ACC112 (cell line): ENCODE measurements around the gene ZSWIM5.
"Not testable (repeated sequence)": the region's sequence is repeated elsewhere in the genome, so short reads cannot be mapped to it uniquely, and the experiment has no call there.

ENCODE experiments used
- H2AFZ ChIP-seq: fragments of 200-600 bp; sonication (generic); one replicate; pipeline ENCODE4 v1.6.0; 2017; ENCODE audit warnings: antibody characterized with exemption, low read length; ENCODE audit not compliant: unreplicated experiment
- H3K27ac ChIP-seq: fragments of 200-600 bp; sonication (generic); 2 replicates; pipeline ENCODE4 v1.5.1; 2014; ENCODE audit warnings: low read depth, mild to moderate bottlenecking, antibody characterized with exemption, low read length, moderate library complexity
- H3K27me3 ChIP-seq: fragments of 200-600 bp; sonication (generic); 2 replicates; pipeline ENCODE4 v1.6.1; 2014; ENCODE audit warnings: mild to moderate bottlenecking, antibody characterized with exemption, low read length, moderate library complexity, mixed read lengths; ENCODE audit not compliant: insufficient read depth
- H3K36me3 ChIP-seq: fragments of 200-600 bp; sonication (generic); 2 replicates; pipeline ENCODE4 v1.6.1; 2016; ENCODE audit warnings: mild to moderate bottlenecking, antibody characterized with exemption, low read length, moderate library complexity, mixed read lengths; ENCODE audit not compliant: insufficient read depth
- H3K4me1 ChIP-seq: fragments of 200-600 bp; sonication (generic); one replicate; pipeline ENCODE4 v1.6.1; 2016; ENCODE audit warnings: low read length, mixed read lengths; ENCODE audit not compliant: insufficient read depth, unreplicated experiment, control insufficient read depth
- H3K4me3 ChIP-seq: fragments of 200-600 bp; sonication (generic); 2 replicates; pipeline ENCODE4 v1.5.1; 2014; ENCODE audit warnings: mild to moderate bottlenecking, low read depth, low read length
- H3K79me2 ChIP-seq: fragments of 200-600 bp; sonication (generic); one replicate; pipeline ENCODE4 v1.6.0; 2016; ENCODE audit warnings: low read length; ENCODE audit not compliant: control insufficient read depth, unreplicated experiment, insufficient read depth

The ZSWIM5 gene

DNA sequence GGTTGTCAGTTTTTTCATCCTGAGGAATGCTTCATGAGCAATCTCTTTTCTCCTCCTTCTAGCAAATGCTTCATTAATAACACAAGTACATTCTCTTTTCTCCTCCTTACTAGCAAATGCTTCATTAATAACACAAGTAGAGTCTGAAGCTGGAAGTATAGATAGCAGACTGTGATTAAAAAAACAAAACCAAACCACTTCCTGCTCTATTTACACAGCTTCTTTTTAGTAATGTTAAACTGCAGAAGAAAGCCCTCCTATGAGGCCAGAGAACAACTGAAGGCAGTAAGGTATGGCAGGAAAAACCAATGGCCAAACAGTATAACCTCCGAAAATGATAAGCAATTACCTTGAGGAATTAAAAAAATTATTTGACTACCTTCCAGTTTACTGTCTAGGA lies 90.1 kb downstream of the ZSWIM5 start:
- Histone ChIP-seq H3K27me3 (no peaks in the 10 kb centered on the region), H3K36me3 (no peaks in the 10 kb centered on the region), H2AFZ (no peak overlapping the region), H3K4me1 (no peaks in the 10 kb centered on the region), H3K4me3 (no peak overlapping the region), H3K79me2 (no peaks in the 10 kb centered on the region), H3K27ac (no peak overlapping the region)

DNA sequence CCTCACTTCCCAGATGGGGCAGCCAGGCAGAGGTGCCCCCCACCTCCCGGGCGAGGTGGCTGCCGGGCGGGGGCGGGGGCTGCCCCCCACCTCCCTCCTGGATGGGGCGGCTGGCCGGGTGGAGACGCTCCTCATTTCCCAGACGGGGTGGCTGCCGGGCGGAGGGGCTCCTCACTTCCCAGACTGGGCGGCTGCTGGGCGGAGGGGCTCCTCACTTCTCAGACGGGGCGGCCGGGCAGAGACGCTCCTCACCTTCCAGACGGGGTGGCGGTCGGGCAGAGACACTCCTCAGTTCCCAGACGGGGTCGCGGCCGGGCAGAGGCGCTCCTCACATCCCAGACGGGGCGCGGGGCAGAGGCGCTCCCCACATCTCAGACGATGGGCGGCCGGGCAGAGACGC lies 91.2 kb downstream of the ZSWIM5 start:
- not testable (repeated sequence) for H3K27ac ChIP-seq, H2AFZ ChIP-seq, H3K4me1 ChIP-seq, H3K4me3 ChIP-seq, H3K27me3 ChIP-seq, H3K36me3 ChIP-seq, H3K79me2 ChIP-seq

DNA sequence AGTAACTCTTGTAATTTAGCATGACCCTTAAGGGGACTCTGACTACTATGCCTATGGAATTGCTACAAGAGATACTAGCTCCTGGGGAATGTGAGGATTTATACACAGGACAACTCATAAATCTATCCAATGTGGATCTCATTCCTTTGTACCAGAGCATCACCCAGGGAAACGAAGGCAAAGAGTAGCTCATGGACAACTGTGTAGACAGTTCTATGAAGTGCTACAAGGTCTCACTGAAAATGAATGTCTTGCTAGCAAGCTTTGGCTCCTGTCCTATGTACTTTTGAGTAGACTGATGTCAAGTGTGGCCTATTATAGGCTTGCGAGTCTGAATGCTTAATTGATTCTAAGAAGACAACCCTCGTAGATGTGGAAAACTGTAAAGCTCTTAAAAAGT lies 93.7 kb downstream of the ZSWIM5 start:
- Histone ChIP-seq H3K36me3 (no peaks in the 10 kb centered on the region), H3K27ac (no peak overlapping the region), H3K79me2 (no peaks in the 10 kb centered on the region), H3K27me3 (no peaks in the 10 kb centered on the region), H3K4me3 (no peak overlapping the region), H2AFZ (no peak overlapping the region), H3K4me1 (no peaks in the 10 kb centered on the region)

DNA sequence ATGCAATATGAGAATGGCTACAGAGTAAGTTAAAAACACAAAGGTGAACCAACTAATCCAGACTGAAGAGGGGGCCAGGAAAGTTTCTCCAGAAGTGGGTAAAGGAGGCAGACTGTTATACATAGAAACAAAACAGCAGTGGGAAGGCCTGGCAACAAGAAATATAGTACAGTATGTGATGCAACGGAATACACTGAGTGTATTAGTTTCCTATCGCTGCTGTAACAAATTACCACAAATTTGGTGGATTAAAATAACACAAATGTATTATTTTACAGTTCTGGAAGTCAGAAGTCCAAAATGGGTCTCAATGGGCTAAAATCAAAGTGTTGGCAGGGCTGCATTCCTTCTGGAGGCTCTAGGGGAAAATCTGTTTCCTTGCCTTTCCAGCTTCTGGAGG lies 95.2 kb downstream of the ZSWIM5 start:
- Histone ChIP-seq H3K36me3 (no peaks in the 10 kb centered on the region), H3K27me3 (no peaks in the 10 kb centered on the region), H2AFZ (no peak overlapping the region), H3K27ac (no peak overlapping the region), H3K4me1 (no peaks in the 10 kb centered on the region), H3K4me3 (no peak overlapping the region), H3K79me2 (no peaks in the 10 kb centered on the region)

DNA sequence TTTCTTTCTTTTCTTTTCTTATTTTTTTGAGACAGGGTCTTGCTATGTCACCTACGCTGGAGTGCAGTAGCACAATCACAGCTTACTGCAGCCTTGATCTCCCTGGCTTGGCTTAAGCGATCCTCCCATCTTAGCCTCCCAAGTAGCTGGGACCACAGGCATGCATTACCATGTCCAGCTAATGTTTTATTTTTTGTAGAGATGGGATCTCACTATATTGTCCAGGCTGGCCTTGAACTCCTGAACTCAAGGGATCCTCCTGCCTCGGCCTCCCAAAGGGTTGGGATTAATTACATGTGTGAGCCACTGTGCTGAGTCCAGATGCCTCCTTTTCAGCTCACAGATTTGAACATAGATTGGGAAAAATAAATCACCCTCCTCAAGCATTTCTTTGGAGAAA lies 98.6 kb downstream of the ZSWIM5 start:
- H3K27me3 ChIP-seq: no peaks in the 10 kb centered on the region
- H3K4me1 ChIP-seq: no peaks in the 10 kb centered on the region
- no peaks in the 10 kb centered on the region for H3K79me2 ChIP-seq
- no peak overlapping the region for H3K4me3 ChIP-seq
- H3K27ac ChIP-seq: no peak overlapping the region
- H3K36me3 ChIP-seq: no peaks in the 10 kb centered on the region
- no peak overlapping the region for H2AFZ ChIP-seq

DNA sequence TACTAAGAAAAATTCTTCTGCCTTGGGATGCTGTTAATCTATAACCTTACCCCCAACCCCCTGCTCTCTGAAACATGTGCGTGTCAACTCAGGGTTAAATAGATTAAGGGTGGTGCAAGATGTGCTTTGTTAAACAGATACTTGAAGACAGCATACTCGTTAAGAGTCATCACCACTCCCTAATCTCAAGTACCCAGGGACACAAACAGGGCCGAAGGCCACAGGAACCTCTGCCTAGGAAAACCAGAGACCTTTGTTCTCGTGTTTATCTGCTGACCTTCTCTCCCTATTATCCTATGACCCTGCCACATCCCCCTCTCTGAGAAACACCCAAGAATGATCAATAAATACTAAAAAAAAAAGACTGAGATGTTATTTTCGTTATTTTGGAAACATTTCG lies 99.5 kb downstream of the ZSWIM5 start:
- not testable (repeated sequence) for H3K27me3 ChIP-seq, H2AFZ ChIP-seq, H3K4me3 ChIP-seq, H3K79me2 ChIP-seq, H3K27ac ChIP-seq, H3K4me1 ChIP-seq, H3K36me3 ChIP-seq

DNA sequence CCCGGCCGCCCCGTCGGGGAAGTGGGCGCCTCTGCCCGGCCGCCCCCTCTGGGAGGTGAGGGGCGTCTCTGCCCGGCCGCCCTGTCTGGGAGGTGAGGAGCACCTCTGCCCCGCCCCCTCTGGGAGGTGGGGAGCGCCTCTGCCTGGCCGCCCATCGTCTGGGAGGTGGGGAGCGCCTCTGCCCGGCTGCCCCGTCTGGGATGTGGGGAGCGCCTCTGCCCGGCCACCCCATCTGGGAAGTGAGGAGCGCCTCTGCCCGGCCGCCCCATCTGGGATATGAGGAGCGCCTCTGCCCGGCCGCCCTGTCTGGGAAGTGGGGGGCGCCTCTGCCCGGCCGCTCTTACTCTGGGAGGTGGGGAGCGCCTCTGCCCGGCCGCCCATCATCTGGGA lies 100.3 kb downstream of the ZSWIM5 start:
- not testable (repeated sequence) for H3K4me3 ChIP-seq, H3K27ac ChIP-seq, H3K4me1 ChIP-seq, H3K79me2 ChIP-seq, H2AFZ ChIP-seq, H3K27me3 ChIP-seq, H3K36me3 ChIP-seq

DNA sequence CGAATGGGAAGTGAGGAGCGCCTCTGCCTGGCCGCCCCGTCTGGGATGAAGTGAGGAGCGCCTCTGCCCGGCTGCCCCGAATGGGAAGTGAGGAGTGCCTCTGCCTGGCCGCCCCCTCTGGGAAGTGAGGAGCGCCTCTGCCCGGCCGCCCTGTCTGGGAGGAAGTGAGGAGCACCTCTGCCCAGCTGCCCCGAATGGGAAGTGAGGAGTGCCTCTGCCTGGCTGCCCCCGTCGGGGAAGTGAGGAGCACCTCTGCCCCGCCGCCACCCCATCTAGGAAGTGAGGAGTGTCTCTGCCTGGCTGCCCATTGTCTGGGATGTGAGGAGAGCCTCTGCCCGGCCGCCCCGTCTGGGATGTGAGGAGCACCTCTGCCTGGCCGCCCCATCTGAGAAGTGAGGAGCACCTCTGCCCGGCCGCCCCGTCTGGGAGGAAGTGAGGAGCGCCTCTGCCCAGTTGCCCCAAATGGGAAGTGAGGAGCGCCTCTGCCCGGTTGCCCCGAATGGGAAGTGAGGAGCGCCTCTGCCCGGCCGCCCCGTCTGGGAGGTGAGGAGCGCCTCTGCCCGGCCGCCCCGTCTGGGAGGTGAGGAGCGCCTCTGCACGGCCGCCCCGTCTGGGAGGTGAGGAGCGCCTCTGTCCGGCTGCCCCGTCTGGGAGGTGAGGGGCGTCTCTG lies 100.8 kb downstream of the ZSWIM5 start:
- H2AFZ ChIP-seq, H3K4me3 ChIP-seq, H3K27me3 ChIP-seq, H3K27ac ChIP-seq, H3K79me2 ChIP-seq, H3K36me3 ChIP-seq, H3K4me1 ChIP-seq: not testable (repeated sequence)

DNA sequence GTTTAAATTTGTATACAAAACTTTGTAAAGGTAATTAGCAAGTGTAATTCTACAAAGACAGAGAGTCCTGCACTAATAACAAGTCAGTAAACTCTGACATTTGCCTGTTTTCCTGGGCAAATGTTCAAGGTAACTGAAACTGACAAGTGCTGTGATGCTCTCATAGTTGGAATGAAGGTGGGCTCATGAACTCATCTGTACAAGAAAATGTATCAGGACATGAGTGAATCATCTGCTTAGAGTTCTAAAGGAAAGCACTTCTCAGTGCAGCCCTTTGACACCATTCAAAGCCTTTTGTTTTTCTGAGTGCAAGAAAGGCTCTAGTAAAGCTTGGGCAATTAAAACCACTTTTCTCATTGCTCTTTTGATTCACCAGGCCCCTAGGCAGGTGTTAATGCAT lies 102.9 kb downstream of the ZSWIM5 start:
- H3K4me1 ChIP-seq: no peaks in the 10 kb centered on the region
- H2AFZ ChIP-seq: no peak overlapping the region
- no peak overlapping the region for H3K4me3 ChIP-seq
- no peaks in the 10 kb centered on the region for H3K79me2 ChIP-seq
- H3K27me3 ChIP-seq: no peaks in the 10 kb centered on the region
- H3K27ac ChIP-seq: no peak overlapping the region
- no peaks in the 10 kb centered on the region for H3K36me3 ChIP-seq

DNA sequence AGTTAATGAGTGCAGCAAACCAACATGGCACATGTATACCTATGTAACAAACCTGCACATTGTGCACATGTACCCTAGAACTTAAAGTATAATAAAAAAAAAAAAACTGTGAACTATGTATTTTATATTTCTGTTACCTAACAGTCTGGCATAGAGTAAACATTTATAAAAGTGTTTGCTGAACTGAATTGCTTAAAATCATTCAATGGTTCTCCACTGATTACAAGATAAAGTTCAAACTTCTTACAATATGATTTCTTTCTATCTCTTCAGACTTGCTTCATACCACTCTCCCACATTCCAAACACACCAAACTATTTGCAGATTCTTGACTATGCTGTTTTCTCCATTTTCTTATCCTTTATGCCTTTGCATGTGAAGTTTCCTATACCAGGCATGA lies 104.5 kb downstream of the ZSWIM5 start:
- no peak overlapping the region for H3K4me3 ChIP-seq
- H3K79me2 ChIP-seq: no peaks in the 10 kb centered on the region
- no peak overlapping the region for H3K27ac ChIP-seq
- no peak overlapping the region for H2AFZ ChIP-seq
- H3K27me3 ChIP-seq: no peaks in the 10 kb centered on the region
- no peaks in the 10 kb centered on the region for H3K36me3 ChIP-seq
- H3K4me1 ChIP-seq: no peaks in the 10 kb centered on the region

DNA sequence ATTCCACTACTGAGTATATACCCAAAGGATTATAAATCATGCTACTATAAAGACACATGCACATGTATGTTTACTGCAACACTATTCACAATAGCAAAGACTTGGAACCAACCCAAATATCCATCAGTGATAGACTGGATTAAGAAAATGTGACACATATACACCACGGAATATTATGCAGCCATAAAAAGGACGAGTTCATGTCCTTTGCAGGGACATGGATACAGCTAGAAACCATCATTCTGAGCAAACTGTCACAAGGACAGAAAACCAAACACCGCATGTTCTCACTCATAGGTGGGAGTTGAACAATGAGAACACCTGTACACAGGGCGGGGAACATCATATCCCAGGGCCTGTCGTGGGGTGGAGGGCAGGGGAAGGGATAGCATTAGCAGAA lies 104.9 kb downstream of the ZSWIM5 start:
- H2AFZ ChIP-seq, H3K27me3 ChIP-seq, H3K36me3 ChIP-seq, H3K27ac ChIP-seq, H3K4me1 ChIP-seq, H3K79me2 ChIP-seq, H3K4me3 ChIP-seq: not testable (repeated sequence)
